SK-N-SH treated with all-trans-retinoic acid at 6 μM for 48 hours (cell line): ENCODE results near the gene NCS1.

Experiments
- ATAC-seq: fragments of 200-7000 bp; cut with Tn5 transposase; 3 replicates; pipeline ENCODE4 v1.9.1; 2020; ENCODE audit warnings: mild to moderate bottlenecking, moderate library complexity
- ARNTL ChIP-seq: fragments of 450-650 bp; formaldehyde crosslinking; IDR thresholded peaks from 2 replicates; pipeline ENCODE4 v1.5.0; 2020; ENCODE audit warnings: low read depth, mild to moderate bottlenecking, moderate library complexity, borderline replicate concordance
- BACH2 ChIP-seq: fragments of 250-450 bp; sonication (Bioruptor Pico); IDR thresholded peaks from 2 replicates; pipeline ENCODE4 v1.9.0; 2021; ENCODE audit warnings: mild to moderate bottlenecking, borderline replicate concordance
- CREB5 ChIP-seq: fragments of 250-450 bp; sonication (Bioruptor Pico); IDR thresholded peaks from 2 replicates; pipeline ENCODE4 v1.5.1; 2020; ENCODE audit warnings: low read depth, mild to moderate bottlenecking, moderate library complexity
- CSDC2 ChIP-seq: fragments of 250-450 bp; sonication (Bioruptor Pico); IDR thresholded peaks from 2 replicates; pipeline ENCODE4 v1.5.0; 2020; ENCODE audit warnings: mild to moderate bottlenecking, moderate library complexity
- CSRNP3 ChIP-seq: fragments of 250-450 bp; sonication (Bioruptor Pico); IDR thresholded peaks from 2 replicates; pipeline ENCODE4 v1.5.1; 2021; ENCODE audit warnings: mild to moderate bottlenecking, moderate library complexity
- ESRRG ChIP-seq: fragments of 250-450 bp; sonication (Bioruptor Pico); IDR thresholded peaks from 2 replicates; pipeline ENCODE4 v1.6.1; 2021; ENCODE audit warnings: mild to moderate bottlenecking
- GLIS3 ChIP-seq: fragments of 250-450 bp; sonication (Bioruptor Pico); IDR thresholded peaks from 2 replicates; pipeline ENCODE4 v1.5.0; 2020; ENCODE audit warnings: mild to moderate bottlenecking, moderate library complexity
- OSR1 ChIP-seq: fragments of 250-450 bp; sonication (Bioruptor Pico); IDR thresholded peaks from 2 replicates; pipeline ENCODE4 v1.8.0; 2022; ENCODE audit warnings: moderate library complexity, mild to moderate bottlenecking, inconsistent platforms
- PATZ1 ChIP-seq: fragments of 250-450 bp; sonication (Bioruptor Pico); IDR thresholded peaks from 2 replicates; pipeline ENCODE4 v1.8.0; 2020; ENCODE audit warnings: mild to moderate bottlenecking, moderate library complexity, borderline replicate concordance
- POU6F1 ChIP-seq: fragments of 250-450 bp; sonication (Bioruptor Pico); IDR thresholded peaks from 2 replicates; pipeline ENCODE4 v1.8.0; 2021; ENCODE audit warnings: low read depth, mild to moderate bottlenecking, moderate library complexity, borderline replicate concordance
- PPARA ChIP-seq: fragments of 250-450 bp; sonication (Bioruptor Pico); IDR thresholded peaks from 2 replicates; pipeline ENCODE4 v1.5.0; 2020; ENCODE audit warnings: mild to moderate bottlenecking, borderline replicate concordance
- RARB ChIP-seq: fragments of 250-450 bp; sonication (Bioruptor Pico); IDR thresholded peaks from 2 replicates; pipeline ENCODE4 v1.8.0; 2021; ENCODE audit warnings: mild to moderate bottlenecking, moderate library complexity
- SNAI2 ChIP-seq: fragments of 250-450 bp; sonication (Bioruptor Pico); IDR thresholded peaks from 2 replicates; pipeline ENCODE4 v1.5.0; 2020; ENCODE audit warnings: mild to moderate bottlenecking, moderate library complexity
- TCF4 ChIP-seq: fragments of 250-450 bp; sonication (Bioruptor Pico); IDR thresholded peaks from 2 replicates; pipeline ENCODE4 v1.8.0; 2021; ENCODE audit warnings: mild to moderate bottlenecking, moderate library complexity, borderline replicate concordance
- TOX ChIP-seq: fragments of 250-450 bp; sonication (Bioruptor Pico); IDR thresholded peaks from 2 replicates; pipeline ENCODE4 v1.8.0; 2021; ENCODE audit warnings: mild to moderate bottlenecking, moderate library complexity, borderline replicate concordance
- ZC3H10 ChIP-seq: fragments of 250-450 bp; sonication (Bioruptor Pico); IDR thresholded peaks from 2 replicates; pipeline ENCODE4 v1.5.1; 2021; ENCODE audit warnings: mild to moderate bottlenecking, moderate library complexity
- ZFP3 ChIP-seq: fragments of 250-450 bp; sonication (Bioruptor Pico); IDR thresholded peaks from 2 replicates; pipeline ENCODE4 v1.5.0; 2020; ENCODE audit warnings: mild to moderate bottlenecking, moderate library complexity
- ZFP30 ChIP-seq: fragments of 450-650 bp; formaldehyde crosslinking; IDR thresholded peaks from 2 replicates; pipeline ENCODE4 v1.5.0; 2022; ENCODE audit warnings: mild to moderate bottlenecking, moderate library complexity
- ZNF565 ChIP-seq: fragments of 450-650 bp; formaldehyde crosslinking; conservative IDR thresholded peaks from 2 replicates; pipeline ENCODE4 v1.5.0; 2020; ENCODE audit warnings: low read depth, mild to moderate bottlenecking, moderate library complexity
- ZNF70 ChIP-seq: fragments of 450-650 bp; formaldehyde crosslinking; IDR thresholded peaks from 2 replicates; pipeline ENCODE4 v1.5.0; 2020; ENCODE audit warnings: mild to moderate bottlenecking, moderate library complexity
- ZNF8 ChIP-seq: fragments of 450-650 bp; formaldehyde crosslinking; IDR thresholded peaks from 2 replicates; pipeline ENCODE4 v1.5.0; 2020; ENCODE audit warnings: mild to moderate bottlenecking, moderate library complexity

NCS1 gene

DNA sequence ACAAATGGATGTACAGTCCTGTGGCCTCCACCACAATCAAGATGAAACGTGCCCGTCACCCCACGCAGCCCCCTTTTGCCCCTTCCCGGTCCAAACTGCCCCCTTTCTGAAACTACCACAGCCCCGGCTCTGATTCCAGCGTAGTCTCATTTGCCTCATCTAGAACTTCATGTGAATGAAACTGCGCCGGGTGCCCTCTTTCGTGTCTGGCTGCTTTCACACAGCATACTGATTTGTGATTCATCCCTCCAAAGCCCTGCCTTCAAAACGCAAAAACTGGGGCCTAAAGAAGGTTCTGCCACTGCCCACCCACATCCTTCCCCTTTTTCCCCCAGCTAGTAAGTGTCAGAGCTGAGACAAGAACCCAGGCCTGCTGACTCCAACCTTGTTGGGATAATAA lies 31.5 kb upstream of the NCS1 start:
- ATAC-seq: no peak
- no peak for TF ChIP-seq TOX
- TF ChIP-seq ZFP30 (CRISPR knock-in tag): no peak
- TF ChIP-seq ZC3H10 (CRISPR knock-in tag): no peak
- TF ChIP-seq BACH2 (CRISPR knock-in tag): no peak

DNA sequence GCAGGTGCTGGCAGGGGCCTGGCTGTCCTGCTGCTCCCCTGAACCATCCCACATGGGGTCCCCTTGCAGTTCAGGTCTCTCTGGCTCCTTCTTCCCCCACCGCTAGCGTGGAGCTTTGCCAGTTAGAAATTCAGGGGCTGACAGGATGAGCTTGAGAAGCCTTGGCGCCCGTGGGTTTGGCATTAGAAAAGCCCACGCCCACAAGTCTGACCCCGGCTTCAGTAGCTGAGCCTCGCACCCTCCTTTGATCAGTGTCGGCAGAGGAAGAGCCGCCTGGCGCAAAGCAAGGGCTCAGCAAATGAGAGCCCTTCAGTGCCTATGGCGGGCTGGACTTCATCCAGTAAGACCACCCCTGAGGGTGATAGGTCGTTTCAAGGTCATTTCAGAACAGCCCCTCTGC lies 30.1 kb upstream of the NCS1 start:
- ATAC-seq: no peak
- TF ChIP-seq ARNTL (CRISPR knock-in tag): no peak
- TF ChIP-seq ZNF565: no peak

GRCh38 chr9:130142641-130143040 lies 29.6 kb upstream of the NCS1 start:
- ATAC-seq: no peak
- TF ChIP-seq PATZ1 (no peak), ZFP3 (CRISPR knock-in tag) (no peak), GLIS3 (CRISPR knock-in tag) (no peak), BACH2 (CRISPR knock-in tag) (no peak), PPARA (CRISPR knock-in tag) (no peak), SNAI2 (CRISPR knock-in tag) (no peak), TCF4 (no peak), CSRNP3 (CRISPR knock-in tag) (no peak), ZC3H10 (CRISPR knock-in tag) (no peak), TOX (no peak), CSDC2 (CRISPR knock-in tag) (no peak), CREB5 (CRISPR knock-in tag) (no peak), ZNF8 (CRISPR knock-in tag) (no peak), ZNF70 (CRISPR knock-in tag) (no peak), ZFP30 (CRISPR knock-in tag) (no peak), ARNTL (CRISPR knock-in tag) (no peak), RARB (CRISPR knock-in tag) (no peak), ZNF565 (no peak), POU6F1 (CRISPR knock-in tag) (no peak)
- TF ChIP-seq, all 23 proteins: peak for 0

DNA sequence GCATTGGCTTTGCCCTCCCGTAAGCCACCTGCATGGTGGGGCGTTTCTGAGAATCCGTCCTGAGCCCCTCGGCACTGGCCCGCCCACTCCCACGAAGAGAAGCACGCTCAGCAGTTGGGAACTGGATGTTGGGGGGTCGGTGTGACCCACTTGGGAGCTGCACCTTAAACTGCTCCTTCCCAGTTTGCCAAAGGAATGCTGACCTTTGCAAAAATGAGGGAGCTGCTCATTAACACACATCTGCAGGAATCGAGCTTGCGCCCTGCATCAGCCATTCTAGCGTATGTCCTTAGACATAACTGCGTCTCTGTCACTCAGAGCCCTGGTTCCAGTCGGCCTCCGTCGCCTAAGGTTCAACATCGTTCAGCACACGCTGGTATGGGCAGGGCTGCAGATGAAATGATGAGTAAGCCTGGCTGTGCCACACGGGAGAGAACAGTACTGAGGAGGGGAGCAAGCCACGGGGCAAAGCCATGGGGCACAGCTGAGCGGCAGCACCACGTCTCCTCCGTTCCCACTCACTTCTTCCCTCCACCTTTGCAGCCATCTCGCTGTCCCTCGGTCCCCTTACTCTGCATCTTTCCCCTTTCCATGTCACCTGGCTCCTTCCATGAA lies 28.8 kb upstream of the NCS1 start:
- TF ChIP-seq POU6F1 (CRISPR knock-in tag) (no peak), BACH2 (CRISPR knock-in tag) (no peak), ESRRG (CRISPR knock-in tag) (no peak), ZC3H10 (CRISPR knock-in tag) (no peak), CREB5 (CRISPR knock-in tag) (no peak), ZFP3 (CRISPR knock-in tag) (no peak), PPARA (CRISPR knock-in tag) (no peak), TCF4 (no peak), ZNF8 (CRISPR knock-in tag) (no peak), PATZ1 (no peak), OSR1 (CRISPR knock-in tag) (no peak), ARNTL (CRISPR knock-in tag) (no peak), ZFP30 (CRISPR knock-in tag) (no peak), CSDC2 (CRISPR knock-in tag) (no peak), ZNF565 (no peak)
- ATAC-seq: peak; percentile 51
